T1000 (cell line): ENCODE measurements around the gene TMEM88.

Source experiments
- DNase-seq: peaks from one replicate; lab custom pipeline; 2025; ENCODE audit warnings: mixed read lengths; lab: John Stamatoyannopoulos, UW

The TMEM88 gene

GRCh38 chr17:7885367-7886226 is 30.7 kb downstream of the TMEM88 start:
- DNase-seq = peak; percentile 21

- DNase-seq = no peak
These were observed 31.6 kb downstream of the TMEM88 start for GRCh38 chr17:7886227-7887037.

GRCh38 chr17:7887038-7887481 is 32.2 kb downstream of the TMEM88 start:
- no peak for DNase-seq

- peak; percentile 91 for DNase-seq
These were observed 32.8 kb downstream of the TMEM88 start for GRCh38 chr17:7887482-7888183.

- DNase-seq = no peak
These were observed 33.5 kb downstream of the TMEM88 start, which contains the start of gene CHD3 for GRCh38 chr17:7888184-7888920. TSS of gene CHD3 (plus strand) at chr17:7888789. CDS start at chr17:7889001, 212 bp downstream.

GRCh38 chr17:7889166-7889955 is 34.5 kb downstream of the TMEM88 start:
- DNase-seq = peak; percentile 80

- DNase-seq = no peak
These were observed 38.5 kb downstream of the TMEM88 start for GRCh38 chr17:7893187-7893880.

GRCh38 chr17:7894226-7894625 is 39.4 kb downstream of the TMEM88 start:
- DNase-seq = no peak

- no peak for DNase-seq
These were observed 40.0 kb downstream of the TMEM88 start for GRCh38 chr17:7894866-7895265.

GRCh38 chr17:7897090-7897489 is 42.2 kb downstream of the TMEM88 start:
- DNase-seq = no peak

GRCh38 chr17:7897773-7898172 is 42.9 kb downstream of the TMEM88 start:
- no peak for DNase-seq

GRCh38 chr17:7903154-7904103 is 48.6 kb downstream of the TMEM88 start:
- DNase-seq = no peak
